Measurements from ENCODE around the gene ADGRA1. TPM values are rescaled to one million over a fixed set of nuclear protein-coding genes. Genes with fewer than 3 reads are reported as not detected.
"Not testable (repeated sequence)": the region's sequence is repeated elsewhere in the genome, so short reads cannot be mapped to it uniquely, and the experiment has no call there.

ADGRA1 gene
- total RNA-seq, 4 donors from 2014 or later = not detected

DNA sequence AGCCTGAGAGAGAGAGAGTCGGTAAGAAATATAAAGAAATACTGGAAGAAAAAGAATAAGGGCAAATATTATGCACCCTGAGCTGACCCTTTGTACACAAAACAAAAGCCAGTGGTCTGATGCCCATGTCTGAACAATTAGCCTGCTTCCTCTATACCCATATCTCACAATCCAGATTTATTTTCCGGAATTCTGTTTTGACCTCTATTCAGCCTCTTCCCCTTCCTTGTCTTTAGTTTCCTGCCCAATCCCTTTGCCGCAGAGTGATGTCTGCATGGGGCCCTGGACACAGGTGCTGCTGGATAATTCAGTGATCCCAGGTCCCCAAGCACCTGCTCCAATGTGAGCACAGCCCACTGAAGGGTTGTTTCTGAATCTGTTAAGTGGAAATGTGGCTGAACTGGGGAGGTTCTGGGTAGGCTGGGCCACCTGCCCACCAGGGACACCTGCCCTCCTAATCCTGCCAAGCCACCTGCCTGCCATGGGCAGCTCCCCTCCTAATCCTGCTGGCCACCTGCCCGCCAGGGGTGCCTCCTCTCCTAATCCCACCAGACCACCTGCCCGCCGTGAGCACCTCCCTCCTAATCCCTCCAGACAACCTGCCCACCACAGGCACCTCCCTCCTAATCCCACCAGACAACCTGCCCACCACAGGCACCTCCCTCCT is 23.0 kb downstream of the ADGRA1 start:
- TF ChIP-seq, protein P1, sequence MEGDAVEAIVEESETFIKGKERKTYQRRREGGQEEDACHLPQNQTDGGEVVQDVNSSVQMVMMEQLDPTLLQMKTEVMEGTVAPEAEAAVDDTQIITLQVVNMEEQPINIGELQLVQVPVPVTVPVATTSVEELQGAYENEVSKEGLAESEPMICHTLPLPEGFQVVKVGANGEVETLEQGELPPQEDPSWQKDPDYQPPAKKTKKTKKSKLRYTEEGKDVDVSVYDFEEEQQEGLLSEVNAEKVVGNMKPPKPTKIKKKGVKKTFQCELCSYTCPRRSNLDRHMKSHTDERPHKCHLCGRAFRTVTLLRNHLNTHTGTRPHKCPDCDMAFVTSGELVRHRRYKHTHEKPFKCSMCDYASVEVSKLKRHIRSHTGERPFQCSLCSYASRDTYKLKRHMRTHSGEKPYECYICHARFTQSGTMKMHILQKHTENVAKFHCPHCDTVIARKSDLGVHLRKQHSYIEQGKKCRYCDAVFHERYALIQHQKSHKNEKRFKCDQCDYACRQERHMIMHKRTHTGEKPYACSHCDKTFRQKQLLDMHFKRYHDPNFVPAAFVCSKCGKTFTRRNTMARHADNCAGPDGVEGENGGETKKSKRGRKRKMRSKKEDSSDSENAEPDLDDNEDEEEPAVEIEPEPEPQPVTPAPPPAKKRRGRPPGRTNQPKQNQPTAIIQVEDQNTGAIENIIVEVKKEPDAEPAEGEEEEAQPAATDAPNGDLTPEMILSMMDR (IDR thresholded peaks at IDR 0.05) = no peak
- TF ChIP-seq POLR2A (IDR thresholded peaks at IDR 0.05) = no peak
- intact Hi-C loops (cut with DNase I) = no loop called here
- H3K9me3 ChIP-seq = peaks cover 0 to 32% (median 20%) of the 10 kb centered on the region in 3 donors
- no peaks in the 10 kb centered on the region for H3K4me1 ChIP-seq
- peaks cover 0 to 40% (median 0%) of the 10 kb centered on the region in 4 donors for H3K27me3 ChIP-seq
- WGBS, 2 donors = 41 to 56% methylated on average over 3 of the region's 6 CpGs
- no peak overlapping the region for H3K27ac ChIP-seq
- no peak for DNase-seq
- H3K36me3 ChIP-seq = no peaks in the 10 kb centered on the region
- no peak overlapping the region for H3K4me3 ChIP-seq

- H3K27ac ChIP-seq; H3K4me3 ChIP-seq; H3K36me3 ChIP-seq; DNase-seq; H3K4me1 ChIP-seq; intact Hi-C loops (cut with DNase I): not testable (repeated sequence)
- 7 to 25% methylated on average over 3 to 6 of the region's 7 CpGs for WGBS, 2 donors
- Histone ChIP-seq H3K27me3 (peaks cover 0 to 40% (median 0%) of the 10 kb centered on the region in 4 donors), H3K9me3 (peaks cover 0 to 24% (median 19%) of the 10 kb centered on the region in 3 donors)
Measured at GRCh38 chr10:133111640-133112039, 23.9 kb downstream of the ADGRA1 start.

GRCh38 chr10:133113146-133113830 is 25.6 kb downstream of the ADGRA1 start:
- H3K36me3 ChIP-seq = no peaks in the 10 kb centered on the region
- 95% methylated on average over 8 of the region's 31 CpGs; no CpG with 5 or more reads in 1 of the 2 donors for WGBS, 2 donors
- H3K27ac ChIP-seq = no peak overlapping the region
- H3K27me3 ChIP-seq = peaks cover 0 to 48% (median 0%) of the 10 kb centered on the region in 4 donors
- intact Hi-C loops (cut with DNase I) = no loop called here
- DNase-seq = no peak
- no peak overlapping the region for H3K4me3 ChIP-seq
- TF ChIP-seq POLR2A (IDR thresholded peaks at IDR 0.05) = no peak
- TF ChIP-seq, protein P1 (IDR thresholded peaks at IDR 0.05) = no peak
- peaks cover 0 to 8% (median 2%) of the 10 kb centered on the region in 3 donors for H3K9me3 ChIP-seq
- H3K4me1 ChIP-seq = no peaks in the 10 kb centered on the region

- peaks cover 0 to 5% (median 0%) of the 10 kb centered on the region in 3 donors for H3K9me3 ChIP-seq
- H3K4me3 ChIP-seq = no peak overlapping the region
- intact Hi-C loops (cut with DNase I) = no loop called here
- WGBS, 2 donors = no CpG with 5 or more reads among the region's 12 CpGs
- H3K4me1 ChIP-seq = no peaks in the 10 kb centered on the region
- H3K36me3 ChIP-seq = no peaks in the 10 kb centered on the region
- H3K27me3 ChIP-seq = peaks cover 0 to 48% (median 0%) of the 10 kb centered on the region in 4 donors
- no peak overlapping the region for H3K27ac ChIP-seq
- TF ChIP-seq POLR2A (IDR thresholded peaks at IDR 0.05) = no peak
- TF ChIP-seq, protein P1 (IDR thresholded peaks at IDR 0.05) = no peak
- DNase-seq = no peak
Measured at GRCh38 chr10:133113847-133114246, 26.1 kb downstream of the ADGRA1 start.

- intact Hi-C loops (cut with DNase I) = no loop called here
- H3K9me3 ChIP-seq = peaks cover 0 to under 1% (median 0%) of the 10 kb centered on the region in 3 donors
Measured at GRCh38 chr10:133114251-133114650, 26.5 kb downstream of the ADGRA1 start.

More at GRCh38 chr10:133114251-133114650, 26.5 kb downstream of the ADGRA1 start:
- Histone ChIP-seq H3K4me3 (no peak overlapping the region), H3K27me3 (peaks cover 0 to 48% (median 0%) of the 10 kb centered on the region in 4 donors), H3K36me3 (no peaks in the 10 kb centered on the region), H3K27ac (no peak overlapping the region), H3K4me1 (no peaks in the 10 kb centered on the region)
- 84 to 90% methylated on average over 3 to 4 of the region's 18 CpGs for WGBS, 2 donors
- no peak for DNase-seq
- TF ChIP-seq, protein P1 (IDR thresholded peaks at IDR 0.05) = no peak
- no peak for TF ChIP-seq POLR2A (IDR thresholded peaks at IDR 0.05)
